RWPE1 (cell line): Measurements from ENCODE around the gene SSH2.

ENCODE experiments used
- CTCF ChIA-PET: fragments of 350-600 bp; sonication (Branson Sonifier 250); formaldehyde crosslinking; extraction: SDS; loops from one replicate; lab custom pipeline; 2021; lab: Yijun Ruan, JAX
- POLR2A ChIA-PET: fragments of 400-600 bp; formaldehyde crosslinking; extraction: SDS; loops from one replicate; lab custom pipeline; 2020; ENCODE audit warnings: antibody characterized with exemption; ENCODE audit not compliant: low non-redundant PET; lab: Yijun Ruan, JAX
- DNase-seq: peaks from one replicate; pipeline ENCODE4 v3.0.0; 2012; ENCODE audit warnings: low spot score
- H3K27ac ChIP-seq: fragments of 450-650 bp; 2 replicates; pipeline ENCODE4 v1.5.1; 2017
- CTCF ChIP-seq: fragments of 450-650 bp; conservative IDR thresholded peaks from 2 replicates; pipeline ENCODE4 v1.5.1; 2017; ENCODE audit warnings: low read depth, mild to moderate bottlenecking

SSH2 gene

DNA sequence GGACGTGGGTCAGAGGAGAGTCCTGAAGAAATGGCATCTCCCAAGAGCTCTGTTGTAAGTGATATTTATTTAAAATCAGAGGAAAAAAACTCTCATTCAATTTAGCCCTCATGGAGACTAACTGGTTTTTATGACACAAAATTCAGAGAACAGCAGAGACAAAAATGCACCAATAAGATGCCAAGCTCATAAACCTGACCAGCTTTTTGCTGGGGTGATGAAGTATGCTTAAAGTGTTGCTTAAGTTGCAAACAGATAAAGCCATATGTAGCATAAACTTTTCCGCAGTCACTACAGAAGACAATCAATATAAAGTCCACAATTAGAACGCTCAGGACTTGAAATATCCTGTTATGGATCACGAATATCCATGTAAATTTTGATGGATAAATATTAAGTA lies 183.4 kb downstream of the SSH2 start:
- ChIA-PET CTCF (no interaction called here), POLR2A (no interaction called here)
- DNase-seq, result no peak
- H3K27ac ChIP-seq, result no peak overlapping the region
- no peak for TF ChIP-seq CTCF

DNA sequence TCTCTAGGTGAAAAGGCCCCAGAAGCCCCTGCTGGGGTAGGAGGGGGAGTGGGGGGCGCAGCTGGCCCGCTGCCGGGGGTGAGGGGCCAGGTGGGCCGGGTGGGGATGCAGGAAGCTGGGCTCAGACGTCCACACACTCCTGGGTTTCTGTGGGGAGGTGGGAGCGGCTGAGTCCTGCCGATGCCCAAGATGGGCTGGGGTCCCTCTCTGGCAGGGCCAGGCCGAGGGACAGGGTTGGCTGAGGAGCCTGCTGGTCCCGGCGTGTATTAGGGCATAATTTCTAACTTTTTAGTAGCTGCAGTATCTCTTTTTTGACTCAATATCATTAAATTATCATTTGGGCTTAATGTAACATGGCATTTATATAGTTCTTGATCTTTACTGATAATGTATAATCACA lies 185.9 kb downstream of the SSH2 start:
- ChIA-PET CTCF (interaction anchor here (0.6 kb wide), 1 partner anchor 33 kb away, joined by 3 read pairs; no protein-coding TSS in a partner anchor), POLR2A (interaction anchor here (0.6 to 0.7 kb wide), 2 partner anchors 13 to 105 kb away, joined by 3 to 5 read pairs; no protein-coding TSS in a partner anchor)

GRCh38 chr17:29742210-29742513 lies 187.9 kb downstream of the SSH2 start:
- no peak overlapping the region for H3K27ac ChIP-seq
- DNase-seq, result no peak
- POLR2A ChIA-PET, result no interaction called here
- CTCF ChIA-PET, result interaction anchor here (0.6 kb wide), 1 partner anchor 1365 kb away, joined by 3 read pairs; no protein-coding TSS in a partner anchor
- no peak for TF ChIP-seq CTCF

More for the DNA sequence above, 185.9 kb downstream of the SSH2 start:
- no peak for DNase-seq
- H3K27ac ChIP-seq, result peak overlapping the region; percentile 25; the same call in 1 of the 2 replicates
- no peak for TF ChIP-seq CTCF

DNA sequence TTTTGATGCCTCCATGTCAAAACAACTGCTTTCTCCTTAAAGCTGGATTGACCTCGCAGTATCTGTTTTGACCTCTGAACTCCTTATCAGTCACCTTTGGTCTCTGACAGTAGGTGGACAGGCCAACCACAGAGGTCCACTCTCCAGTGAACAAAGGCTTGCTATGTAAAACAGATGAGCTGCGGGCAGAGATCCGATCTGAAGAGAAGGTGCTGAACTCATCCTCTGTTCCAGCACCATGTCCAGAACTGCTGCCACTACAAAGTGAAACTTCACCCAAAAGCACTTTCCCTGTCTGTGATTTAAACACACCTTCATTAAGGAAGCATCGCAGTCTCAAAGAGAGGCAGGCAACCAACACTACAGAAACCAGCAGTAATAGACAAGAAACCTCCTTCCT lies 190.0 kb downstream of the SSH2 start:
- no peak overlapping the region for H3K27ac ChIP-seq
- ChIA-PET CTCF (interaction anchor here (0.6 kb wide), 1 partner anchor 46 kb away, joined by 3 read pairs; no protein-coding TSS in a partner anchor), POLR2A (no interaction called here)
- TF ChIP-seq CTCF, result no peak
- no peak for DNase-seq

DNA sequence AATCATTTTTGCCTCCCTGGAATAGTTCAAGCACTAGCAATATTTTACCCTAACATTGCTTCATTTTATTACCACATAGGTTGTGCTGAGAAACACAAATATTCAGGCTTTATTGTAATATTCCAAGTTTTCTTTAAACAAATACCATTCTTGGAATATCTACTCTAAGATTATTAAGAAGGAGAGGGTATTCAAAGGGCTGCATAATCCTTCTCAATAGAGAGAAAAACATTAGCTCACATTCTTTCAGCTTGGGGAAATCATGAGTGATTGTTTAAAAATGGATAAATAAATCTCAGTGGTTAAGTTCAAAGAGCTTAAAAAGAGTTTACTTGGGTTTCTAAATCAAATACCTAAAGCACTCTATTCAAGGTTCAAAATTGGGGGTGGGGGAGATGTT lies 195.4 kb downstream of the SSH2 start:
- no peak overlapping the region for H3K27ac ChIP-seq
- ChIA-PET POLR2A (no interaction called here), CTCF (interaction anchor here (0.6 to 0.9 kb wide), 2 partner anchors 69 to 95 kb away, joined by 4 to 10 read pairs; no protein-coding TSS in a partner anchor)
- TF ChIP-seq CTCF, result no peak
- DNase-seq, result no peak

DNA sequence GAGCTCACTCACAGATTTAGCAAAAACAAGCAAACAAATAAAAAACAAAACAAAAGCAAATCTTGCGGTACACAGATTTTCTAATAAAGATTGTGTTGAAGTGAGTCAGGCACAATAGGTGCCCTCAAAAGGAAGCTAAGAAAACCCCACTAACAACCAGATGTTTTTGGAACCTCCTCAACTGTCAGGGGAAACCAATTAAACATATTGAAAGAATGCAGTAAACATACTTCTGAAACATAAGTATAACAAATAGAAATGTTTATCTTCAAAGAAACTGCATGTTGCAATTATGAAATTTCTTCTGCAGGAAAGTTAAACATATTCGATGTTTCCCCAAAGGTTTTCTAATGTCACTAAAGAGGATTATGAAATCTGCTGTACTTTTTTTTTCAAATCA lies 196.9 kb downstream of the SSH2 start:
- TF ChIP-seq CTCF, result no peak
- POLR2A ChIA-PET, result no interaction called here
- DNase-seq, result no peak

More for the DNA sequence above, 196.9 kb downstream of the SSH2 start:
- CTCF ChIA-PET, result interaction anchor here (0.6 kb wide), 1 partner anchor 82 kb away, joined by 3 read pairs; no protein-coding TSS in a partner anchor
- no peak overlapping the region for H3K27ac ChIP-seq
